Left forelimb (tissue), 1 donor: ENCODE results near the gene AAMDC.

Source experiments
- DNase-seq: peaks from one replicate; pipeline ENCODE4 v3.0.0-alpha.2; 2018; ENCODE audit warnings: low spot score

The AAMDC gene

GRCh38 chr11:77820565-77821348, at the start of gene AAMDC, which contains the start of gene RSF1:
Gene AAMDC (plus strand): TSS chr11:77821144. CDS start chr11:77842497, 21,353 bp downstream.
Gene RSF1 (minus strand): TSS chr11:77820722. CDS start chr11:77820714, 8 bp downstream.
- DNase-seq: peak; percentile 99

GRCh38 chr11:77775936-77776335, 45.0 kb upstream of the AAMDC start:
- DNase-seq: no peak

- DNase-seq: no peak
These were observed 44.5 kb upstream of the AAMDC start for GRCh38 chr11:77776455-77776854.

GRCh38 chr11:77778118-77778517, 42.8 kb upstream of the AAMDC start:
- DNase-seq: no peak

GRCh38 chr11:77778549-77778948, 42.4 kb upstream of the AAMDC start:
- no peak for DNase-seq

GRCh38 chr11:77779935-77780334, 41.0 kb upstream of the AAMDC start:
- DNase-seq: no peak

GRCh38 chr11:77783025-77783424, 37.9 kb upstream of the AAMDC start:
- no peak for DNase-seq

- DNase-seq: no peak
These were observed 36.4 kb upstream of the AAMDC start for GRCh38 chr11:77784572-77784971.

- no peak for DNase-seq
These were observed 31.7 kb upstream of the AAMDC start for GRCh38 chr11:77789061-77789730.

GRCh38 chr11:77789731-77790476, 31.0 kb upstream of the AAMDC start:
- DNase-seq: no peak

- DNase-seq: no peak
These were observed 29.6 kb upstream of the AAMDC start for GRCh38 chr11:77791301-77791700.

- no peak for DNase-seq
These were observed 27.0 kb upstream of the AAMDC start for GRCh38 chr11:77793972-77794371.

- DNase-seq: no peak
These were observed 21.6 kb upstream of the AAMDC start for GRCh38 chr11:77799338-77799737.

- no peak for DNase-seq
These were observed 20.5 kb upstream of the AAMDC start for GRCh38 chr11:77800449-77800848.

GRCh38 chr11:77801477-77801876, 19.5 kb upstream of the AAMDC start:
- DNase-seq: no peak

- no peak for DNase-seq
These were observed 14.5 kb upstream of the AAMDC start for GRCh38 chr11:77806415-77806814.

GRCh38 chr11:77806993-77807392, 14.0 kb upstream of the AAMDC start:
- DNase-seq: no peak

GRCh38 chr11:77813256-77813655, 7.7 kb upstream of the AAMDC start:
- DNase-seq: no peak

- DNase-seq: no peak
These were observed 6.1 kb upstream of the AAMDC start for GRCh38 chr11:77814848-77815247.

GRCh38 chr11:77815459-77815858, 5.5 kb upstream of the AAMDC start:
- DNase-seq: no peak

- peak; percentile 89 for DNase-seq
These were observed 1.5 kb upstream of the AAMDC start for GRCh38 chr11:77819411-77819920.

GRCh38 chr11:77819921-77820564, 901 bp upstream of the AAMDC start:
- peak; percentile 77 for DNase-seq
